NCI-H187 (cell line): ENCODE measurements around the gene LRRFIP1.
"Not testable (repeated sequence)": the region's sequence is repeated elsewhere in the genome, so short reads cannot be mapped to it uniquely, and the experiment has no call there.

Source experiments
- DNase-seq, 2 experiments: peaks; one replicate each; lab custom pipeline; 2025; lab: John Stamatoyannopoulos, UW

LRRFIP1 gene

DNA sequence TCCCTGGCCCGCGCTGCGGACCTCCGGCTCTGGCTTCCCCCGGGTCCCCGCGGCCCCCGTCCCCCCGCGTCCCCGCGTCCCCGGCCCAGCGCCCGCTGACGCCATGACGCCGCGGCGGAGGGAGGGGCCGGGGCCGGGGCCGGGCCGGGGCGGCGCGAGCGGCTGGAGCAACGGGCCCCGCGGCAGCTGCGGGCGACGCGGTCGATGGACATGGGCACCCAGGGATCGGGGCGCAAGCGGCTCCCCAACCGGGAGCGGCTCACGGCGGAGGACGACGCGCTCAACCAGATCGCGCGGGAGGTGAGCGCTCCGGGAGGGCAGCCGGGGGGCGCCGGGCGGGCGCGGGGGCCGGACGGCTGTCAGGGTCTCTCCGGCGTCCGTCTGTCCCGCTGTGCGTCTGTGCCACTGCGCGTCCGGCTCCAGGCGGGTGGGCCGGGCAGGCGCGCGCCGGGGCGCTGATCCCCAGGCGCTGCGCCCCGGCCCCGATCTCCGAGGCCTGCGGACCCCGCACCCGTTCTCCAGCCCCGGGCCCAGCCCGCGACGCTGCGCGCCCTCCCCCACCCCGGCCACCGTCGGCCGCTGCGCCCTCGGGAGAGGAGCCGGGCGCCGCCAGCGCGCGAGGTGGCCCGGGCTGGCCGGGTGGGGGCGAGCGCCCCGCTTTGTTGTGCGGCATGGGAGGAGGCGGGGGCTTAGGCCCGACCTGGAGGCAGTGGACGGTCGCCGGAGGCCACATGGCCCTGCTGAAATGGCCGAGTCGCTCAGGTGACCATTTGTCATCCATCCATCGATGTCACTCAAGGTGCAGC, at the start of gene LRRFIP1:
Gene LRRFIP1 (plus strand): TSS at position 147 of the 806 bp plus-strand sequence. CDS start 58 bp downstream, at position 205.
- DNase-seq = no peak

GRCh38 chr2:237577956-237578870, 49.2 kb upstream of the LRRFIP1 start:
- no peak for DNase-seq

- DNase-seq = no peak
Observed at GRCh38 chr2:237581326-237581725, 46.1 kb upstream of the LRRFIP1 start.

- DNase-seq = no peak
Observed at GRCh38 chr2:237581751-237582746, 45.3 kb upstream of the LRRFIP1 start.

DNA sequence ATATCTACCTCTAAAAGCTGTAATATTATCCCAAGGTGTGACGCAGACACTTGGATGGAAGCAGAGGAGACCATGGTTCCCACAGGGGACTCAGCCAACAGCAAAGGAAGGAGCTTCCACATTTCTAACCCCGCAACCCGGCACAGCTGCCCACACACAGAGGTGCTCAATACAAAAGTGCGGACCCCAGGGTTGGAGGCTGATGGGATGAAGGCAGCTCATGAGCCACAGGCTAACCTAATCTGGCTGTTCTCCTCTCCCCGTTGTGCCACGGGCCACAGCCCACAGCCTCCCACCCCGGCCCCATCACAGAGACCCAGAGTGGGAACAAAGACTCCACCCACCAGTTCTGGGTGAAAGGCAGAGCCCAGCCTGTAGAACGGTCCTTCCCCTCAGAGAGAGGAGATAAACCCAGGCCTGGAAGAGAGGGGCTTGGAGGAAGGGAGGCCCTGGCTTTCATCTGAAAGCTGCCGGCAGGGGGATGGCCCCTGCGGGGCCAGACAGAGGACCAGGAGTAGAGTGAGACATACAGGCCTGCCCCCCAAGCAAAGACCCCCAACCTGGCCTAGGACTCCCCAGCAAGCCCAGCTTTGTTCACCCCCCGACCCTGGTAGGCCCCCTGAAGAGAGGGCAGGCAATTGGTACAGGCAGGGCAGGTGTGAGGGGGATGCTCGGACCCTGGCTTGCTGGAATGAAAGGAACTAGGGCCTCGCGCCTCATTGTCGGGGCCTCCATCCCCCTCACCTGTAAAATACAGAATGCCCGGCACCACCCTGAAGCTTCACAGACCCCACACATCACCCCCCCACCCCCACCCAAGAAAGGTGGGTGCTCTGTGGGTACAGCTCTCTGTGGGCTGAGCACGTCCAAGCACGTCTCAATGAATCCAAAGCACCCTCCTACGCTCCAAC, 43.7 kb upstream of the LRRFIP1 start:
- DNase-seq = no peak

DNA sequence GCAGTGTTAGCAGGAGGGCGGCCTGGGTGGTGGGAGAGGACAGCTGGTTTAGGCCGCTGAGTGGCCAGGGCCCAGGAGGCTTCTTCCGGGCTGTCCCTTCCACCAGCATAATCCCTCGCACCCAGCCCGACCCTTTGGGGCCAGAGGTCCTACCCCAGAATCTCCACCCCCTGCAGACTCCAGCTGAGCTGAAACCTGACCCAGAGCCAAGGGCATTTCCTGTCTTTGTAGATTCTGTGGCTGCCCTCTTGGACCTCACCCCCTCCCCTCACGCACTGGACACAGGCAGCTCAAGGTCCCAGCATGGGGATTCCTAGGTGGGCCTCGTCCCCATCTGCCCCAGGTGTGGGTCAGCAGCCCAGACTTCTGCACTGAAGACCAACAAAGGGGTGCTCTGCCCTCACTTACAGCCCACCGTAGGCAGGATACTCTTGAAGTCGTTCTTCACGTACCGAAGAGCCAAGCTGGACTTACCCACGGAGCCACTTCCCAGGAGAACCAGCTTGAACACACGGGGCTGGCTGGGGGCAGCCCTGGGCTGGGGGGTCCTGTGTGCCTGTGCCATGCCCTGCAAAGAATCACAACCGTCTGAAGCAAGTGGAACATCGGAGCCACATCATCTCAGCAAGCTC, 41.7 kb upstream of the LRRFIP1 start:
- no peak for DNase-seq

DNA sequence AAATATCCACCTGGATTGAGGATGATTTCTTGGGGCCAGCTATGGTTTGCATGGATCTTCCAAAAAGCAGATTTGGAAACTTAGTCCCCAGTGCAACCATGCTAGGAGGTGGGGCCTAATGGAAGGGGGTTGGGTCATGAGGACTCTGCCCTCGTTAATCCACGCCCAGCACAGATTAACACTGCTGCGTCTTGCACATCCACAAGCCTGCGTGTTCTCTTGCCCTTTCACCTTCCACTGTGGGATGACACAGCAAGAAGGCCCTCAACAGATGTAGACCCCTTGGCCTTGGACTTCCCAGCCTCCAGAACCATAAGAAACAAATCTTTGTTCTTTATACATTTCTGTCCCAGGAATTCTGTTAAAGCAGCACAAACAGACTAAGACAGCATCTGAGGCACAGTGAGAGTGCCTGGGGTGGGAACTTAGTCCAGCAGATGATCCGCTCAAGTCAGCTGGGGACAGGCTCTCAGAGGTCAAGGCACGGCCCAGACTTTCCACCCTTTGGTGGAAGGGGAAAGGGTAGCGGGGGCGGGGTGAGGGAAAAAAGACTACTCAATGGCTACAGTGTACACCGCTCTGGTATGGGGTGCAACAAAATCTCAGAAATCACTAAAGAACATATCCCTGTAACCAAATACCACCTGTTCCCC, 39.2 kb upstream of the LRRFIP1 start:
- no peak for DNase-seq

DNA sequence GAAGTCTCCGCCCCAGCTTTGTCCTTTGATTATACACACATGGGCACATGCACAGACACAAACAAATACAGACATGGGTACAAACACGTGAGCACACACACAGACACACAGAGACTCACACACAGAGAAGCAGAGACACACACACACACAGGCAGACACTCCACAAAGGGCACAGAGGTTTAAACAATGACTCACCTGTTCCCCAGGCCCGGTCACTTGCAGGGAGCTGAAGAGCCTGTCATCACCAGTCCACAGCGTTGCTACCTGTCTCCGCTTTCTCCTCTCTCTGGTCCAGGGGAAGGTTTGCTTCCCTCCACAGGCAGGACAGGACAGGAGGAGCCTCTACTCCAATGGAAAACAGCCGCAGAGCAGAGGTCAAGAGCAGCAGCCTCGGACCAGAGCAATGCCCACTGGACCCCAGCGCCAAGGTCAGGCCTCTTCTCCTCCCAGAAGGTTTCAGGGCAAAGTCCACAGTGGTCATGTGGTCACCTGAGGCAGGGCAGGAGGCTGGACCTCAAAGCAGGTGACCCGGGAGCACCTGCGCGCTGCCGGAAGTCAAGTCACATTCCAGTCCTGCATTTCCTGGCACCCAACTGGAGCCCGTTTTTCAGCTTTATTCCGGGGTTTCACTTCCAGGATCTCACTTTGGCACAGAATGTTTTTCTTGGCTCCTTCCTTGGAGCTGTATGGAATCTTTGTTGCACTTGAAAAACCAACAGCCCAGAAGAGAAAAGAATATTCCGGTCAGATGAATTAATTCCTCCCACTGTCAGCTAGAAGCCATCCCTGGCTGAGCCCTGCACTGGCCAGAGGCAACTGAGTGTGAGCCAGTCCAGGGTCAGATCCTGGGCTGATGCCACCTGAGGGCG, 36.9 kb upstream of the LRRFIP1 start, which contains the start of gene RAB17:
Gene RAB17 (minus strand): TSS at position 463 of the 869 bp plus-strand sequence. CDS start 4,580 bp downstream, outside the sequence.
- no peak for DNase-seq

GRCh38 chr2:237591141-237591881, 36.1 kb upstream of the LRRFIP1 start:
- no peak for DNase-seq

DNA sequence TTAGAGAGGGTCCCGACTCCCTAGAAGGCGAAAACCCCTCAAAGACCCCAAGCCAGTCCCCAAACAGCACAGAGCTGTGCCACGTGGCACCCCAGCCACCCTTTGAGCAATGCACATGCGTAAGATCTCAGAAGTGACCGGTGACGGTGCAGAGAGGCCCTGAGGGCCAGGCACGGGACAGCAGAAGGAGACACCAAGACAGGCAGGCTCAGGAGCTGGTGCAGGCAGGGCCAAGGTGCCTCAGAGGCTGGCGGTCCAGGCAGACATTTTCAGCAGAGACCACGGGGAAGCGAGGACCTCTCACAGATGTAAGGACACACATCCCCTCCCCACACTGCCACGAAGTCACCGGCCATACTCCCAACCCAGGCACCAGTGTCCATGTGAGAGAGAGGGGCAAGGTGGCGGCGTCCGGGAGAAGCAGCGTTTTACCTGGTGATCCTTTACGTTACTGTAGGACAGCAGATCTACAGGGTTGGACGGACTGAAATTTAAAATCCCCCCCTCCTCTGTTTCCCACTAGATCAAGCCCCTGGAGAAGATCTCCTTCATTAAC, 34.9 kb upstream of the LRRFIP1 start:
- no peak for DNase-seq

- DNase-seq = no peak
Observed at GRCh38 chr2:237593036-237593435, 34.4 kb upstream of the LRRFIP1 start.

- peak; percentile 11 to 53 for DNase-seq
Observed at GRCh38 chr2:237593596-237594320, 33.6 kb upstream of the LRRFIP1 start.

DNA sequence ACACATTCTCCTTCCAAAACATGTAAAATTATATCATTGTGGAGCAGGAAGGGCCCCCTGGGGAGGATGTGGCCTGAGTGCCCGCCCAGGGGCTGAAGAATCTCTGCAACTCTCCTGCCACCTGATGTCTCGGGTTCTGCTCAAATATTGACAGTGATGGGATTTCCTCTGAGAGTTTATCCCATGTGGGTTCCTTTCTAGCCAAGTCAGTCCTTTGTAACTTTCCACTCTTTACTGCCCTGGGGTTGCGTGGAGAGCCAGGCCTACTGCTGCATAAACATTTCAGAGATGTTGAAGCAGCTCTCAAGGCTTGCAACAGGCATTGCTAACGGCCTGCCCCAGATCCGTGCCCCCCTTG, 32.9 kb upstream of the LRRFIP1 start:
- no peak for DNase-seq

GRCh38 chr2:237595829-237596519, 31.4 kb upstream of the LRRFIP1 start:
- not testable (repeated sequence) for DNase-seq

GRCh38 chr2:237596520-237597195, 30.7 kb upstream of the LRRFIP1 start:
- no peak for DNase-seq
